Right lobe of liver (tissue), 4 donors: Measurements from ENCODE around the gene LIN28B.

ENCODE experiments used
- CTCF ChIP-seq, 4 donors: fragments of 200-600 bp in 3 of 4; fragments of 450-650 bp in 1 of 4; IDR thresholded peaks; one replicate each; pipeline versions ENCODE4 v1.5.1 to v1.8.0; 2016 to 2022; ENCODE audit warnings: antibody characterized with exemption in 4 of 4, mild to moderate bottlenecking in 2 of 4
- POLR2A ChIP-seq: fragments of 450-650 bp; IDR thresholded peaks from one replicate; pipeline ENCODE4 v1.6.1; 2017; ENCODE audit warnings: antibody characterized with exemption, mild to moderate bottlenecking
- donor health status: DM: no; HTN: no; CAD: no.
- donor health status: DM: no; HTN: no; CAD: no.
- donor health status: DM: no; HTN: yes; CAD: no.

- no peak for TF ChIP-seq CTCF (IDR thresholded peaks at IDR 0.05)
- TF ChIP-seq POLR2A: no peak
These were observed 78.4 kb downstream of the LIN28B start for GRCh38 chr6:105035299-105035698.
